ENCODE measurements around the gene CACNA1G. TPM values are rescaled to one million over a fixed set of nuclear protein-coding genes. Genes with fewer than 3 reads are reported as not detected.
A peak's percentile ranks its signal among the peaks of the same experiment; 100 is the strongest.

Gene CACNA1G
- 10 to 100 TPM in 2 of 4 donors, under 1 TPM in 2; under 0.01 to 28.9 (median 6.0) TPM for total RNA-seq

DNA sequence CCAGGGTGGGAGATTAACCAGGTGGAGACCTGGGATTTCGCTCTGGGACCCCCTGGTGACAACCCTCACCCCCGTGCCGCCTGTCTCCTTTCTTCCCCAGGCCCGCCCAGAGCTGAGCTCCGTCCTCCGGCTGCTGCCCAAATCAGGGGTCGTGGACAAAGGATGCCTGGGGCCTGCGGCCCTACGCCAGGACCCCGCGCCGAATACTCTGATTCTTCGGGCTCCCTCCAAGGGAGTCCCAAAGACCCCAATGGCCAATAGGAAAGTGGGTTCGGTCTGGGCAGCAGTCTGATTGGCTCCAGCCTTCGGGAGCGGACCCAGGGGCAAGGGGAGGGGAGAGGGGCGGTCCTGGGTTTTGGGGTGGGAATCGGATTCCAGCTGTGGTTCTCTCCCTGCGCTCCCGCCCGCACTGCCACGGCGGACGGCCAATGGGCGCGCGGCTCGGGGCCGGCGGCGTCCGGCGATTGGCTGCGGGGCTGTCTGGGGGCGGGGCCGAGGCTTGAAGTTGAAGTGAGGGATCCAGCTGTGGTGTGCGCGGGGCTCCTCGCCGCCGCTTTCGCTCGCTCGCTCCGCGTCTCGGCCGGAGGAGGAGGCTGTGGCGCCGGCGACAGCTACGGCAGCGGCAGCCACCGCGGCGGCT, at the start of gene CACNA1G:
TSS of gene CACNA1G (plus strand) at position 531 of the 640 bp plus-strand sequence. CDS start 745 bp downstream, outside the sequence.
- DNase-seq, result peak; percentile 88 to 95
- H3K27ac ChIP-seq, result peak within 1 kb of the TSS; percentile 37 to 43
- intact Hi-C loops (cut with DNase I; ENCODE audit: low total_unique reads), result no loop called here
- peaks cover 0 to 42% of the 10 kb centered on the region in 2 donors for H3K4me1 ChIP-seq
- H3K9me3 ChIP-seq, result no peaks in the 10 kb centered on the region
- H3K36me3 ChIP-seq, result no peaks in the 10 kb centered on the region
- TF ChIP-seq, protein P1, sequence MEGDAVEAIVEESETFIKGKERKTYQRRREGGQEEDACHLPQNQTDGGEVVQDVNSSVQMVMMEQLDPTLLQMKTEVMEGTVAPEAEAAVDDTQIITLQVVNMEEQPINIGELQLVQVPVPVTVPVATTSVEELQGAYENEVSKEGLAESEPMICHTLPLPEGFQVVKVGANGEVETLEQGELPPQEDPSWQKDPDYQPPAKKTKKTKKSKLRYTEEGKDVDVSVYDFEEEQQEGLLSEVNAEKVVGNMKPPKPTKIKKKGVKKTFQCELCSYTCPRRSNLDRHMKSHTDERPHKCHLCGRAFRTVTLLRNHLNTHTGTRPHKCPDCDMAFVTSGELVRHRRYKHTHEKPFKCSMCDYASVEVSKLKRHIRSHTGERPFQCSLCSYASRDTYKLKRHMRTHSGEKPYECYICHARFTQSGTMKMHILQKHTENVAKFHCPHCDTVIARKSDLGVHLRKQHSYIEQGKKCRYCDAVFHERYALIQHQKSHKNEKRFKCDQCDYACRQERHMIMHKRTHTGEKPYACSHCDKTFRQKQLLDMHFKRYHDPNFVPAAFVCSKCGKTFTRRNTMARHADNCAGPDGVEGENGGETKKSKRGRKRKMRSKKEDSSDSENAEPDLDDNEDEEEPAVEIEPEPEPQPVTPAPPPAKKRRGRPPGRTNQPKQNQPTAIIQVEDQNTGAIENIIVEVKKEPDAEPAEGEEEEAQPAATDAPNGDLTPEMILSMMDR (IDR thresholded peaks at IDR 0.05), result no peak
- peak; percentile 34 to 79 for TF ChIP-seq POLR2A (IDR thresholded peaks at IDR 0.05)
- H3K4me3 ChIP-seq, result peak within 1 kb of the TSS; percentile 32 to 48
- H3K27me3 ChIP-seq, result peaks cover 0 to 12% of the 10 kb centered on the region in 2 donors

DNA sequence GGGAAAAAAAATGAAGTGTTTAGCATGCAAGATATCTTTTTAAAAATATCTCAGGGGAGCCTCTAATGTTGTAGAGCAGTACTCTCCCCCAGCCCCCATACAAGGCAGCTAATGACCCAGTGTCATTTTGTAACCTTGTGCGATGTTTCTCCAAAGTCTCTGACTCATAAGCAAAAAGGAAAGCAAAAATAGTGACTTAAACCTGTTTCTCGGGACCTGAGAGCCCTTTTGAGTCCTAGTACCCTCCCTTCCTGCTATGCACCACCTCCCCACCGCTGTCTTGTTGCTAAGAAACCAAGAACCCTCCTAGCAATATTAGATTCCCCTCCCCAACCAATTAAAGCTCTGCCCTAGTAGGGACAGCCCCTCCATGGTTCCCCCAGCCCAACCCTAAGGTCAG, 49.5 kb upstream of the CACNA1G start:
- Histone ChIP-seq H3K4me3 (no peak overlapping the region), H3K27me3 (no peaks in the 10 kb centered on the region), H3K36me3 (no peaks in the 10 kb centered on the region), H3K4me1 (no peaks in the 10 kb centered on the region), H3K9me3 (no peaks in the 10 kb centered on the region), H3K27ac (peak overlapping the region in 1 of 2 donors; percentile 21)
- no peak for DNase-seq
- TF ChIP-seq, protein P1 (IDR thresholded peaks at IDR 0.05), result no peak
- no peak for TF ChIP-seq POLR2A (IDR thresholded peaks at IDR 0.05)
- intact Hi-C loops (cut with DNase I; ENCODE audit: low total_unique reads), result no loop called here

DNA sequence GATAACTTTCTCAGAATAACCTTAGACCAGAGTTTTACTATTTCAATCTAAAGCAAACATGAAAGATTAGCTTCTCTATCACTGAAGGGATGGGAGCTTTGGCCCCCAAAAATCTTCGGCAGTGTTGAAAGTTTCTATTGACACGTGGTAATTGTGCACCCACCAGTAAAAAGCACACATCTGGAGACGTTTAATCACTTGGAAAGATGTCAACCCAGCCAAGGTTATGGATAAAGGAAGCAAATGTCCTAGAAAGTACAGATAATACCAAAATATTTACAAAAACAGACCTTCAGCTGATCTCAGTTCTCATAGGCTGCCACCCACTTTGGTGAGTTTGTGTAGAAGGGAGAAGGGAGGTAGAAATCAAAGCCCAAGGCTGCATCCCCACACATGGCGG, 47.0 kb upstream of the CACNA1G start:
- Histone ChIP-seq H3K27me3 (no peaks in the 10 kb centered on the region), H3K36me3 (no peaks in the 10 kb centered on the region), H3K27ac (no peak overlapping the region), H3K9me3 (no peaks in the 10 kb centered on the region), H3K4me3 (no peak overlapping the region), H3K4me1 (no peaks in the 10 kb centered on the region)
- intact Hi-C loops (cut with DNase I; ENCODE audit: low total_unique reads), result no loop called here
- TF ChIP-seq POLR2A (IDR thresholded peaks at IDR 0.05), result no peak
- TF ChIP-seq, protein P1 (IDR thresholded peaks at IDR 0.05), result no peak
- DNase-seq, result no peak

DNA sequence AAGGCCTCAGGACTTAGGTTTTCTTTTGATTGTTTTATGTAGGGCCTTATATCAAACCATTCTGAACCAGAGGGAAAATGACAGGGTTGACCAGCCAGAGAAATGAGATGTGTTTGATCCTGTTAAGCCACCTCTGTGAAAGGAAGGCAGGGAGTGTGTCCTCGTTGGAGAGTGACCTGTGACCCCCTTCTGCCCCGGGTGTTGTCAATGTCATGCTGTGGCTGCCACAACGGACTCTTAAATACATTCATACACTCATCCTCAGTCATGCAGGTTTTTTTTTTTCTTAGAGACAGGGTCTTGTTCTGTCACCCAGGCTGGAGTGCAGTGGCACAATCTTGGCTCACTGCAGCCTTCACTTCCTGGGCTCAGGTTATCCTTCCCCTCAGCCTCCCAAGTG, 46.1 kb upstream of the CACNA1G start:
- Histone ChIP-seq H3K4me3 (no peak overlapping the region), H3K27me3 (no peaks in the 10 kb centered on the region), H3K27ac (no peak overlapping the region), H3K4me1 (no peaks in the 10 kb centered on the region), H3K36me3 (no peaks in the 10 kb centered on the region), H3K9me3 (no peaks in the 10 kb centered on the region)
- intact Hi-C loops (cut with DNase I; ENCODE audit: low total_unique reads), result no loop called here
- DNase-seq, result no peak
- TF ChIP-seq, protein P1 (IDR thresholded peaks at IDR 0.05), result no peak
- TF ChIP-seq POLR2A (IDR thresholded peaks at IDR 0.05), result no peak

DNA sequence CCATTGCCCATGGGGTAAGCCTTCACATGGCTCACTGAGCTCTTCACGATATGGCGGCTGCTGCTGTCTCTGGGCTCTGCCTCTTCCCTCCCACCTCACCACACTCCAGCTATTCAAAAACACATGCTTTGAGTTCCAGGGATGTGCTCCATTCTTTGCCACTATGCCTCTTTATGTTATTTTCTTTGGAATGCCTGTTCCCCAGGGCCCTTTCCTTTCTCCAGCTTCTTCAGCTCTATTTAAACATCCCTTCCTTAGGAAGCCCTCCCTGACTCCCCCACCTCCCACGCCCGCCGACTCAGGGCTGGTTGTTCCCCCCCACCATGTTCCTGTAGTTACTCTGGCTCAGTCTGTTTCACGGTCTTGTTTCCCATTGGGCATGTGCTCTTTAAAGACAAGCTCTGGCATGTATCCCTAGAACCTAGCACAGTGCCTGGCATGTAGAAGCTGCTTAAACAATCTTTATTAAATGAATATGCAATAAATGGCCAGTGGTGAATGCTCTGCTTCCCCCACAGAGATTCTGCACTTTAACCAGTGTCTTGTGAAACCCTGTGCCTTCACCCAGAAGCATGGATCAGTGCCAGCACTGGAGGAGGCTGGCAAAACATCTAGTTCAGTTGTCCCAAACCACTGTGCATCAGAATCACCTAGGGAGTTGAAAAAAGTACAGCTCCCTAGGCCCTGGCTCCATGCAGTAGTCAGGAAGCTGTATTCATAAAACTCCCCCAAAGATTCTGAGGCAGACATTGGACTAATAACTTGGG, 45.4 kb upstream of the CACNA1G start:
- Histone ChIP-seq H3K9me3 (no peaks in the 10 kb centered on the region), H3K27ac (no peak overlapping the region), H3K27me3 (no peaks in the 10 kb centered on the region), H3K4me1 (no peaks in the 10 kb centered on the region), H3K4me3 (no peak overlapping the region), H3K36me3 (no peaks in the 10 kb centered on the region)
- TF ChIP-seq, protein P1 (IDR thresholded peaks at IDR 0.05), result no peak
- TF ChIP-seq POLR2A (IDR thresholded peaks at IDR 0.05), result no peak
- no peak for DNase-seq
- intact Hi-C loops (cut with DNase I; ENCODE audit: low total_unique reads), result no loop called here
